A549 (cell line): ENCODE results near the gene MPC1. TPM values are rescaled to one million over a fixed set of nuclear protein-coding genes. Genes with fewer than 3 reads are reported as not detected.
"Not testable (repeated sequence)": the region's sequence is repeated elsewhere in the genome, so short reads cannot be mapped to it uniquely, and the experiment has no call there.

Experiments used
- ATAC-seq, 2 experiments: fragments of 200-7000 bp in 1 of 2; fragments of >200 bp in 1 of 2; cut with Nextera tagmentation in 1 of 2; cut with Tn5 transposase in 1 of 2; 3 replicates each; pipeline versions ENCODE4 v1.8.0 to v1.9.1; 2018 to 2020; ENCODE audit warnings: mild to moderate bottlenecking in 1 of 2, moderate library complexity in 1 of 2
- CTCF ChIA-PET: fragments of 300-600 bp; sonication (Branson Sonifier 250); formaldehyde crosslinking; extraction: SDS; loops from one replicate; lab custom pipeline; 2021; ENCODE audit warnings: antibody characterized with exemption, inconsistent platforms; lab: Yijun Ruan, JAX
- POLR2A ChIA-PET: fragments of 350-600 bp; formaldehyde crosslinking; extraction: SDS; loops from one replicate; lab custom pipeline; 2021; ENCODE audit warnings: antibody characterized with exemption, inconsistent platforms; lab: Yijun Ruan, JAX
- DNase-seq, 2 experiments: peaks; one replicate each; pipeline versions ENCODE4 v3.0.0 to v3.0.0-alpha.2; 2011 to 2016; ENCODE audit warnings: low read depth in 1 of 2, low spot score in 1 of 2
- FAIRE-seq: peaks from 2 replicates; lab custom pipeline; 2011; peaks lifted over from hg19 to GRCh38; lab: Jason Lieb, UNC
- H3K27ac ChIP-seq, 2 experiments: fragments of >200 bp; sonication (Bioruptor Twin); formaldehyde crosslinking; 3 replicates each; pipeline ENCODE4 v1.5.1; 2016 to 2017
- H3K4me1 ChIP-seq: fragments of >200 bp; sonication (Bioruptor Twin); formaldehyde crosslinking; 3 replicates; pipeline ENCODE4 v1.6.1; 2016
- H3K4me2 ChIP-seq: fragments of >200 bp; sonication (Bioruptor Twin); formaldehyde crosslinking; 3 replicates; pipeline ENCODE4 v1.6.1; 2016
- H3K4me3 ChIP-seq: fragments of >200 bp; sonication (Bioruptor Twin); formaldehyde crosslinking; 3 replicates; pipeline ENCODE4 v1.5.1; 2016
- H3K9me3 ChIP-seq: fragments of >200 bp; sonication (Bioruptor Twin); formaldehyde crosslinking; 3 replicates; pipeline ENCODE4 v1.6.1; 2016
- CBX2 ChIP-seq: fragments of 200-600 bp; sonication (generic); IDR thresholded peaks from 2 replicates; pipeline ENCODE4 v1.6.1; 2016; ENCODE audit warnings: low read depth, mild to moderate bottlenecking, borderline replicate concordance
- CHD2 ChIP-seq: fragments of 150-350 bp; IDR thresholded peaks from 2 replicates; pipeline ENCODE4 v1.6.1; 2014; ENCODE audit warnings: low read length; ENCODE audit not compliant: partially characterized antibody
- EHF ChIP-seq: fragments of 250-450 bp; sonication (Bioruptor Pico); IDR thresholded peaks from 2 replicates; pipeline ENCODE4 v1.5.0; 2020; ENCODE audit warnings: mild to moderate bottlenecking
- HOXA7 ChIP-seq: fragments of 250-450 bp; sonication (Bioruptor Pico); IDR thresholded peaks from 2 replicates; pipeline ENCODE4 v1.5.0; 2020; ENCODE audit warnings: mild to moderate bottlenecking, moderate library complexity
- HOXB13 ChIP-seq: fragments of 250-450 bp; sonication (Bioruptor Pico); IDR thresholded peaks from 2 replicates; pipeline ENCODE4 v1.5.0; 2020; ENCODE audit warnings: low read depth, mild to moderate bottlenecking, moderate library complexity
- KDM5A ChIP-seq: fragments of 200-600 bp; sonication (generic); IDR thresholded peaks from 2 replicates; pipeline ENCODE4 v1.6.1; 2016; ENCODE audit warnings: antibody characterized with exemption, mild to moderate bottlenecking
- NR3C1 ChIP-seq: fragments of >200 bp; sonication (Bioruptor Twin); formaldehyde crosslinking; IDR thresholded peaks from 3 replicates; pipeline ENCODE4 v1.6.1; 2017
- PHF8 ChIP-seq: fragments of 200-600 bp; sonication (generic); IDR thresholded peaks from 2 replicates; pipeline ENCODE4 v1.6.1; 2016; ENCODE audit warnings: low read depth, mild to moderate bottlenecking, antibody characterized with exemption, moderate library complexity, borderline replicate concordance
- POLR2A ChIP-seq: IDR thresholded peaks from 2 replicates; pipeline ENCODE4 v1.6.1; 2012; ENCODE audit warnings: mild to moderate bottlenecking, low read length
- POLR2AphosphoS2 ChIP-seq: conservative IDR thresholded peaks from 2 replicates; pipeline ENCODE4 v1.6.1; 2012; ENCODE audit warnings: low read length, improper control_type of control experiment, inconsistent platforms
- RARB ChIP-seq: fragments of 250-450 bp; sonication (Bioruptor Pico); IDR thresholded peaks from 2 replicates; pipeline ENCODE4 v1.8.0; 2021; ENCODE audit warnings: mild to moderate bottlenecking, moderate library complexity
- RFX5 ChIP-seq: fragments of 450-650 bp; IDR thresholded peaks from 2 replicates; pipeline ENCODE4 v1.7.1; 2014; ENCODE audit warnings: antibody characterized with exemption, mild to moderate bottlenecking, moderate library complexity
- SMC3 ChIP-seq: fragments of >200 bp; sonication (Bioruptor Twin); formaldehyde crosslinking; IDR thresholded peaks from 3 replicates; pipeline ENCODE4 v1.6.1; 2018; ENCODE audit warnings: inconsistent platforms
- SREBF2 ChIP-seq: fragments of 450-650 bp; IDR thresholded peaks from 2 replicates; pipeline ENCODE4 v1.6.1; 2014; ENCODE audit warnings: mild to moderate bottlenecking, moderate library complexity
- TP53 ChIP-seq: fragments of 250-450 bp; sonication (Bioruptor Pico); IDR thresholded peaks from 2 replicates; pipeline ENCODE4 v1.5.0; 2021; ENCODE audit warnings: mild to moderate bottlenecking, moderate library complexity
- WGBS: methylation state at CpG from one replicate; pipeline ENCODE4 v1.1.6; 2017; ENCODE audit errors: missing lambda C conversion rate; 5-methylcytosine and 5-hydroxymethylcytosine counted together
- polyA plus RNA-seq, 4 experiments: library from polyadenylated mRNA; depleted of rRNA in 3 of 4; stranded (reverse); fragments of >200 nt; fragmentation: RNase III in 1 of 4; extraction: RNeasy Plus Mini Kit Qiagen cat#74134 plus additional on column Dnase treatment in 1 of 4; gene quantifications; 2 replicates in 3 of 4; 3 replicates in 1 of 4; pipeline ENCODE4 v1.2.3, GENCODE V29; 2011 to 2017
- TF ChIP-seq, protein P1 (sequence below): fragments of >200 bp; sonication (Bioruptor Twin); formaldehyde crosslinking; IDR thresholded peaks from 3 replicates; pipeline ENCODE4 v1.6.1; 2016
- TF ChIP-seq, protein P2 (sequence below): fragments of 450-650 bp; IDR thresholded peaks from 2 replicates; pipeline ENCODE4 v1.6.1; 2014; ENCODE audit warnings: antibody characterized with exemption
- TF ChIP-seq, protein P3 (sequence below): fragments of >200 bp; sonication (Bioruptor Twin); formaldehyde crosslinking; IDR thresholded peaks from 3 replicates; pipeline ENCODE4 v1.5.1; 2016

MPC1 gene
- polyA plus RNA-seq, 2 of the 4 experiments (the other 2 are of a cell fraction), result 4.4 to 7.7 TPM

DNA sequence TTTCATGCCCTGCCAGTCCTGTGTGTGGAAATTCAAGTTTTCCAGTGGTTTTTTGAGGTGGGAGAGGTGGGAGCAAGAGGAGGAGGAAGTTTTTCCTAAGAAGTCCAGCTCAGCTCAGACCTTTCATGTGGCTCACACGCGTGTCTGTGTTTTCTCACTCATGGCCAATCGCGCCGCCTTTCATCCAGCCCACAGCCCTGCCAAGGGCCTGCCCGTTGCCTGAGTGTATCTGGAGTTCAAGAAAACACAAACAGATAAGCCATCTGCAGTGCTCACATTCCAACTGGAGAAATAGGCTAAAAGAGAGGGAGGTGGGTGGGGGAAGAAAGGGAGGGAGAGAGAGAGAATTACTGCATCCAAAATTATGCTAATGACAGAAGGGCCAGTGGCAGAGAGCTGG is 12.6 kb upstream of the MPC1 start:
- Histone ChIP-seq H3K4me1 (no peaks in the 10 kb centered on the region), H3K9me3 (no peaks in the 10 kb centered on the region), H3K4me2 (no peak overlapping the region), H3K27ac (no peak overlapping the region), H3K4me3 (no peak overlapping the region)
- TF ChIP-seq POLR2AphosphoS2 (no peak), CBX2 (no peak), PHF8 (no peak), SREBF2 (no peak), KDM5A (no peak), RFX5 (no peak)
- TF ChIP-seq, protein P1, sequence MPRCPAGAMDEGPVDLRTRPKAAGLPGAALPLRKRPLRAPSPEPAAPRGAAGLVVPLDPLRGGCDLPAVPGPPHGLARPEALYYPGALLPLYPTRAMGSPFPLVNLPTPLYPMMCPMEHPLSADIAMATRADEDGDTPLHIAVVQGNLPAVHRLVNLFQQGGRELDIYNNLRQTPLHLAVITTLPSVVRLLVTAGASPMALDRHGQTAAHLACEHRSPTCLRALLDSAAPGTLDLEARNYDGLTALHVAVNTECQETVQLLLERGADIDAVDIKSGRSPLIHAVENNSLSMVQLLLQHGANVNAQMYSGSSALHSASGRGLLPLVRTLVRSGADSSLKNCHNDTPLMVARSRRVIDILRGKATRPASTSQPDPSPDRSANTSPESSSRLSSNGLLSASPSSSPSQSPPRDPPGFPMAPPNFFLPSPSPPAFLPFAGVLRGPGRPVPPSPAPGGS, result no peak
- TF ChIP-seq, protein P2, sequence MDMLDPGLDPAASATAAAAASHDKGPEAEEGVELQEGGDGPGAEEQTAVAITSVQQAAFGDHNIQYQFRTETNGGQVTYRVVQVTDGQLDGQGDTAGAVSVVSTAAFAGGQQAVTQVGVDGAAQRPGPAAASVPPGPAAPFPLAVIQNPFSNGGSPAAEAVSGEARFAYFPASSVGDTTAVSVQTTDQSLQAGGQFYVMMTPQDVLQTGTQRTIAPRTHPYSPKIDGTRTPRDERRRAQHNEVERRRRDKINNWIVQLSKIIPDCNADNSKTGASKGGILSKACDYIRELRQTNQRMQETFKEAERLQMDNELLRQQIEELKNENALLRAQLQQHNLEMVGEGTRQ, result no peak
- WGBS, result 87% methylated on average over 6 of the region's 6 CpGs
- FAIRE-seq, result no peak
- CTCF ChIA-PET, result interaction anchor here (1.2 to 2.4 kb wide), 2 partner anchors 16 to 119 kb away, joined by 5 to 7 read pairs; no protein-coding TSS in a partner anchor
- ATAC-seq, result no peak
- POLR2A ChIA-PET, result no interaction called here
- DNase-seq, result no peak

DNA sequence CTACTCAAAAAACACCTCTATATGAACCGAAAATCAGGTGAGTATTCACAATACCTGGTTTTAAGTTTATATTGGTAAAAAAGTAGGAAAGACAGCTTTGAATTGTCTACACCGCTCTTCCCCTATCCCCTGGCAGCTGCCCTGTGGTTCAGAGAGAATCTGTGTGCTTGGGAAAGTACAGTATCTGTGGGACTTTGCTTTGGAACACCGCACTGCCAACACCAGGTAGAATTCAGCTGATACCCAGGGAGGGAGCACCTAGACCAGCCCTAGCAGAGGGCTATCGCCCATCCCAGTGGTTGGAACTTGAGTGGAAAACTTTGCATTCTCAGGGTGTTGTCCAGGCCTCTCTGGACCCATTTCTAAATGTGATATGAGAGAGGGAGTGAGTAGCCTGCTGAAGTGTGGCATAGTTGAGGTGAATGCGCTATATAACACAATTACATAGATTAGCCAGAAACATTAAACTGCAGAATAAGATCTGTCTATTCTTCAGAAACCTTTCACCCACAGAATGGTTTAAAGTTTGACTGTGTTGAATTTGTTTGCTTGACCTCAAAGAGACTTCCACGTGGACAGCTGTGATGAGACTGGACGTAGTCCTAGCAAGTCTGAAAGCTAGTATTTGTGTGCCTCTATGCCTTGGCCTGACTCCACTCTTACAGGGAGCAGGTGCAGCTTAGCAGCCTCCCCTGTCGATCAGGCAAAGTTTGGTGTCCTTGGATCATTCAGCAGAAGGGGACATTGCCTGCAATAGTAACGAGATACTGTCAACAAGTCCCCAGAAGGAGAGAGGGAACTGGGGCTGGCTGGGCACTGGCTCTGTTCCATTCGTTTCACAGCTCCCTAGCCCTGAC is 11.5 kb upstream of the MPC1 start:
- Histone ChIP-seq H3K4me3 (no peak overlapping the region), H3K9me3 (no peaks in the 10 kb centered on the region), H3K4me1 (no peaks in the 10 kb centered on the region)
- TF ChIP-seq EHF (CRISPR knock-in tag), result no peak
- TF ChIP-seq CHD2, result no peak
- TF ChIP-seq, protein P3, sequence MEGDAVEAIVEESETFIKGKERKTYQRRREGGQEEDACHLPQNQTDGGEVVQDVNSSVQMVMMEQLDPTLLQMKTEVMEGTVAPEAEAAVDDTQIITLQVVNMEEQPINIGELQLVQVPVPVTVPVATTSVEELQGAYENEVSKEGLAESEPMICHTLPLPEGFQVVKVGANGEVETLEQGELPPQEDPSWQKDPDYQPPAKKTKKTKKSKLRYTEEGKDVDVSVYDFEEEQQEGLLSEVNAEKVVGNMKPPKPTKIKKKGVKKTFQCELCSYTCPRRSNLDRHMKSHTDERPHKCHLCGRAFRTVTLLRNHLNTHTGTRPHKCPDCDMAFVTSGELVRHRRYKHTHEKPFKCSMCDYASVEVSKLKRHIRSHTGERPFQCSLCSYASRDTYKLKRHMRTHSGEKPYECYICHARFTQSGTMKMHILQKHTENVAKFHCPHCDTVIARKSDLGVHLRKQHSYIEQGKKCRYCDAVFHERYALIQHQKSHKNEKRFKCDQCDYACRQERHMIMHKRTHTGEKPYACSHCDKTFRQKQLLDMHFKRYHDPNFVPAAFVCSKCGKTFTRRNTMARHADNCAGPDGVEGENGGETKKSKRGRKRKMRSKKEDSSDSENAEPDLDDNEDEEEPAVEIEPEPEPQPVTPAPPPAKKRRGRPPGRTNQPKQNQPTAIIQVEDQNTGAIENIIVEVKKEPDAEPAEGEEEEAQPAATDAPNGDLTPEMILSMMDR, result no peak
- no peak for TF ChIP-seq SREBF2
- TF ChIP-seq, protein P1, result no peak
- TF ChIP-seq TP53, result no peak
- no peak for TF ChIP-seq RFX5
- no peak for TF ChIP-seq HOXA7 (CRISPR knock-in tag)
- TF ChIP-seq HOXB13 (CRISPR knock-in tag), result no peak
- TF ChIP-seq NR3C1, result no peak
- TF ChIP-seq SMC3, result no peak
- TF ChIP-seq RARB (CRISPR knock-in tag), result no peak
- TF ChIP-seq, all 56 proteins: peak for 0
- H3K4me2 ChIP-seq, result no peak overlapping the region
- CTCF ChIA-PET, result interaction anchor here (0.6 to 2.4 kb wide), 4 partner anchors 17 to 666 kb away, joined by 3 to 7 read pairs (median 4); no protein-coding TSS in a partner anchor
- FAIRE-seq (no peak), DNase-seq (no peak), ATAC-seq (no peak)
- 31% methylated on average over 10 of the region's 10 CpGs for WGBS
- H3K27ac ChIP-seq, result no peak overlapping the region
- POLR2A ChIA-PET, result no interaction called here

DNA sequence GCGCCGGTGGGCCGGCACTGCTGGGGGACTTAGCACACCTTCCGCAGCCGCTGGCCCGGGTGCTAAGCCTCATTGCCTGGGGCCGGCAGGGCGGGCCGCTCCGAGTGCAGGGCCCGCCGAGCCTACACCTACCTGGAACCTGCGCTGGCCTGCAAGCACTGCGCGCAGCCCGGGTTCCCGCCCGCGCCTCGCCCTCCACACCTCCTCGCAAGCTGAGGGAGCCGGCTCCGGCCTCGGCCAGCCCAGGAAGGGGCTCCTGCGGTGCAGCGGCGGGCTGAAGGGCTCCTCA is 10.7 kb upstream of the MPC1 start:
- TF ChIP-seq POLR2A (no peak), CBX2 (no peak)
- H3K4me1 ChIP-seq, result no peaks in the 10 kb centered on the region
- ChIA-PET CTCF (interaction anchor here (1.2 kb wide), 1 partner anchor 80 kb away, joined by 3 read pairs; no protein-coding TSS in a partner anchor), POLR2A (no interaction called here)
- H3K4me3 ChIP-seq, result no peak overlapping the region
- no peak overlapping the region for H3K27ac ChIP-seq
- no peak overlapping the region for H3K4me2 ChIP-seq
- WGBS, result no CpG with 5 or more reads among the region's 27 CpGs
- H3K9me3 ChIP-seq, result no peaks in the 10 kb centered on the region
- no peak for ATAC-seq
- DNase-seq, result no peak
- FAIRE-seq, result no peak

DNA sequence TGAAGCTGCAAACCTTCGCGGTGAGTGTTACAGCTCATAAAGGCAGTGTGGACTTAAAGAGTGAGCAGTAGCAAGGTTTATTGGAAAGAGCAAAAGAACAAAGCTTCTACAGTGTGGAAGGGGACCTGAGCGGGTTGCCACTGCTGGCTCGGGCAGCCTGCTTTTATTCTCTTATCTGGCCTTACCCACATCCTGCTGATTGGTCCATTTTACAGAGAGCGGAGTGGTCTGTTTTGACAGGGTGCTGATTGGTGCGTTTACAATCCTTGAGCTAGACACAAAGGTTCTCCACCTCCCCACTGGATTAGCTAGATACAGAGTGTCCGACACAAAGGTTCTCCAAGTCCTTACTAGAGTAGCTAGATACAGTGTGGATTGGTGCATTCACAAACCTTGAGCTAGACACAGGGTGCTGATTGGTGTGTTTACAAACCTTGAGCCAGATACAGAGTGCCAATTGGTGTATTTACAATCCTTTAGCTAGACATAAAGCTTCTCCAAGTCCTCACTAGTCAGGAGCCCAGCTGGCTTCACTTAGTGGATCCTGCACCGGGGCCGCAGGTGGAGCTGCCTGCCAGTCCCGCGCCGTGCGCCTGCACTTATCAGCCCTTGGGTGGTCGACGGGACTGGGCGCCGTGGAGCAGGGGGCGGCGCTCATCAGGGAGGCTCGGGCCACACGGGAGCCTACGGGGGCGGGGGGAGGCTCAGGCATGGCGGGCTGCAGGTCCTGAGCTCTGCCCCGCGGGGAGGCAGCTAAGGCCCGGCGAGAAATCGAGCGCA is 10.2 kb upstream of the MPC1 start:
- not testable (repeated sequence) for FAIRE-seq
- 85% methylated on average over 10 of the region's 30 CpGs for WGBS
- CTCF ChIA-PET, result interaction anchor here (1.0 to 1.7 kb wide), 3 partner anchors 8 to 117 kb away, joined by 3 to 6 read pairs (median 6); no protein-coding TSS in a partner anchor

More for the DNA sequence above, 10.2 kb upstream of the MPC1 start:
- ATAC-seq, H3K9me3 ChIP-seq, H3K4me1 ChIP-seq, H3K27ac ChIP-seq, H3K4me2 ChIP-seq, POLR2A ChIA-PET, DNase-seq, H3K4me3 ChIP-seq: not testable (repeated sequence)
